ENCODE data around the gene MRPS11.

GRCh38 chr15:88428805-88429605 is 38.5 kb upstream of the MRPS11 start:
- TF ChIP-seq CTCF (IDR thresholded peaks at IDR 0.05; ENCODE audit: borderline replicate concordance, extremely low read depth, low read length, poor library complexity, severe bottlenecking) (no peak), EZH2 (IDR thresholded peaks at IDR 0.05; ENCODE audit: borderline replicate concordance, low read depth, low read length, severe bottlenecking) (no peak)

Measured in DND-41 (cell line).